ENCODE results near the gene TPRG1.

DNA sequence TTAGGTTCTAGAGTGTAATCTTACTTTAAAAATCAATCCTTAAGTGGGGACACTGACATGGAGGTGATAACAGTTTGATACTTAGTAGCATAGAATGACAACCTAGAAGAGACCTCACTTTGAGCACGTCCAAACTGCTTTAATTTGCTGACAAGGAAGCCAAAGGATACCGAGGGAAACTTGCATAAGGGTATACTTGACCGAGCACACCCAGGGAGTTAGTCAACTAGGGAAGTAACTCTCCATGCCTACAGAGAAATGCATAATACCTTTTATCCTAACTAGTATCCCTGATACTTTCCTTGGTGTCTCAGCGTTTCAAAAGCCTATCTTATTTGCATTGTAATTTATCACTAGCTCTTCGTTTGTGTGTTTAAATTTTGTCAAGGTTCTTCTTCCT is 5.5 kb upstream of the TPRG1 start:
- TF ChIP-seq, protein P1, sequence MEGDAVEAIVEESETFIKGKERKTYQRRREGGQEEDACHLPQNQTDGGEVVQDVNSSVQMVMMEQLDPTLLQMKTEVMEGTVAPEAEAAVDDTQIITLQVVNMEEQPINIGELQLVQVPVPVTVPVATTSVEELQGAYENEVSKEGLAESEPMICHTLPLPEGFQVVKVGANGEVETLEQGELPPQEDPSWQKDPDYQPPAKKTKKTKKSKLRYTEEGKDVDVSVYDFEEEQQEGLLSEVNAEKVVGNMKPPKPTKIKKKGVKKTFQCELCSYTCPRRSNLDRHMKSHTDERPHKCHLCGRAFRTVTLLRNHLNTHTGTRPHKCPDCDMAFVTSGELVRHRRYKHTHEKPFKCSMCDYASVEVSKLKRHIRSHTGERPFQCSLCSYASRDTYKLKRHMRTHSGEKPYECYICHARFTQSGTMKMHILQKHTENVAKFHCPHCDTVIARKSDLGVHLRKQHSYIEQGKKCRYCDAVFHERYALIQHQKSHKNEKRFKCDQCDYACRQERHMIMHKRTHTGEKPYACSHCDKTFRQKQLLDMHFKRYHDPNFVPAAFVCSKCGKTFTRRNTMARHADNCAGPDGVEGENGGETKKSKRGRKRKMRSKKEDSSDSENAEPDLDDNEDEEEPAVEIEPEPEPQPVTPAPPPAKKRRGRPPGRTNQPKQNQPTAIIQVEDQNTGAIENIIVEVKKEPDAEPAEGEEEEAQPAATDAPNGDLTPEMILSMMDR (IDR thresholded peaks at IDR 0.05) = no peak
- TF ChIP-seq POLR2A (IDR thresholded peaks at IDR 0.05) = no peak

Measured in Peyer's patch (tissue), 4 donors.